Omental fat pad (tissue), 4 donors: ENCODE data around the gene WDCP. TPM values are rescaled to one million over a fixed set of nuclear protein-coding genes. Genes with fewer than 3 reads are reported as not detected.
"Not testable (repeated sequence)": the region's sequence is repeated elsewhere in the genome, so short reads cannot be mapped to it uniquely, and the experiment has no call there.

ENCODE experiments used
- ATAC-seq: fragments of 150-250 bp; one replicate; pipeline ENCODE4 v1.9.1; 2016; ENCODE audit warnings: mild to moderate bottlenecking, moderate library complexity; ENCODE audit not compliant: low FRiP score
- DNase-seq: peaks from one replicate; pipeline ENCODE4 v3.0.0-alpha.2; 2019; ENCODE audit warnings: low spot score
- CTCF ChIP-seq, 3 donors: fragments of 450-650 bp; IDR thresholded peaks; one replicate each; pipeline ENCODE4 v1.5.1; 2016 to 2017; ENCODE audit warnings: antibody characterized with exemption in 3 of 3, mild to moderate bottlenecking in 3 of 3, moderate library complexity in 2 of 3
- total RNA-seq, 4 donors: library from RNA; depleted of rRNA; stranded (reverse); fragments of >200 nt; gene quantifications; one replicate each; pipeline ENCODE4 v1.1.0, GENCODE V29; 2016

WDCP gene
- total RNA-seq, 4 donors from 2014 or later = 3.7 to 7.2 (median 4.1) TPM

DNA sequence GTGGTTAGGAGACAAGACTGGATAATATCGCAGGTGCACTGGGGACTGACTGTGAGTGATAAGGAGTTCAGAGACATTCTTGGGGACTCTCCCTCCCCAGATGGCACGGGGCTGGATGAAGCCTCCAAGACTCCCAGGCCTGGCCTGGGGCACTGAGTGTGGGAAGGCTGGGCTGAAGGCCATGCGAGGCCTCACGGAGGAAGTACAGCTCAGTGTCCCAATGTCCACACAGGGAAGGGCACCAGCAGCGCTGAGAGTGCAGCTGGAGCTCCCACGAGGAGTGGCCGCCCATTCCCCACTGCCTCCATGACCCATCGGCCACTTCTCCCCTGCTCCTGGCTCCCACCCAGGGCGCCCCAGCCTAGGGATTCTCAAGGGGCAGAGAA, 30.8 kb downstream of the WDCP start:
- DNase-seq = no peak
- no peak for TF ChIP-seq CTCF (IDR thresholded peaks at IDR 0.05)
- ATAC-seq = no peak

- no peak for TF ChIP-seq CTCF (IDR thresholded peaks at IDR 0.05)
- ATAC-seq (no peak), DNase-seq (no peak)
Measured at GRCh38 chr2:24015562-24016375, 31.4 kb downstream of the WDCP start.

- not testable (repeated sequence) for DNase-seq, ATAC-seq
Measured at GRCh38 chr2:24014902-24015301, 32.3 kb downstream of the WDCP start.

DNA sequence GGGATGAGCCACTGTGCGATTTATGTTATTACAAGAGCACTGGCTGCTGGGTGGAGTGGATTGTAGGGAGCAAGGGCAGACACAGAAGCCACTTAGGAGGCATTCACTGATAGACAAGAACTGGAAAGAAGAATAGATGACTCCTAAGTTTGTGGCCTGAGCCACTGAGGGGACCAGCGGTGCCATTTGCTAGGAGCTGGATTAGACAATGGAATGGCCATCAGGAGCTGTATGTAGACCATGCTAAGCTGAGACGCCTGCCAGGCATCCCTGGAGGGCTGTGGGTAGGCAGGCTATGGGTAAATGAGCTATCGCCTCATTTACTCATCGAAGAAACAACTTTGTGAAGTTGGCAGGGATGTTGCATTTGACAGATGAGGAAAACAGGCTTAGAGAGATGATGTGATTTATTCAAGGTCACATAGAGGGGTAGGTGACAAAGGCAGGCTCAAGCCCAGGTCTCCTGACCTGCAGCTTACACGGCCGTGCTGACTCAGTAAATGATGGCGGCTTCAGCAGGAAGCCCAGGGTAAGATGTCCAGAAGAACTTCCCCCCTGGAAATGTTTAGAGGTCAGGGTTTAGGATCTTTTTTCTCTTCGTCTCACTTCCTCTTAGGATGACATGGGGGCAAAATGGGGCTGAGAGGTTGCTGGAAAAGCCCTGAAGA, 34.5 kb downstream of the WDCP start:
- no peak for ATAC-seq

GRCh38 chr2:24011250-24012104, 35.7 kb downstream of the WDCP start:
- no peak for DNase-seq
- TF ChIP-seq CTCF (IDR thresholded peaks at IDR 0.05) = no peak
- no peak for ATAC-seq

More for the DNA sequence above, 34.5 kb downstream of the WDCP start:
- TF ChIP-seq CTCF (IDR thresholded peaks at IDR 0.05) = no peak
- DNase-seq = no peak

DNA sequence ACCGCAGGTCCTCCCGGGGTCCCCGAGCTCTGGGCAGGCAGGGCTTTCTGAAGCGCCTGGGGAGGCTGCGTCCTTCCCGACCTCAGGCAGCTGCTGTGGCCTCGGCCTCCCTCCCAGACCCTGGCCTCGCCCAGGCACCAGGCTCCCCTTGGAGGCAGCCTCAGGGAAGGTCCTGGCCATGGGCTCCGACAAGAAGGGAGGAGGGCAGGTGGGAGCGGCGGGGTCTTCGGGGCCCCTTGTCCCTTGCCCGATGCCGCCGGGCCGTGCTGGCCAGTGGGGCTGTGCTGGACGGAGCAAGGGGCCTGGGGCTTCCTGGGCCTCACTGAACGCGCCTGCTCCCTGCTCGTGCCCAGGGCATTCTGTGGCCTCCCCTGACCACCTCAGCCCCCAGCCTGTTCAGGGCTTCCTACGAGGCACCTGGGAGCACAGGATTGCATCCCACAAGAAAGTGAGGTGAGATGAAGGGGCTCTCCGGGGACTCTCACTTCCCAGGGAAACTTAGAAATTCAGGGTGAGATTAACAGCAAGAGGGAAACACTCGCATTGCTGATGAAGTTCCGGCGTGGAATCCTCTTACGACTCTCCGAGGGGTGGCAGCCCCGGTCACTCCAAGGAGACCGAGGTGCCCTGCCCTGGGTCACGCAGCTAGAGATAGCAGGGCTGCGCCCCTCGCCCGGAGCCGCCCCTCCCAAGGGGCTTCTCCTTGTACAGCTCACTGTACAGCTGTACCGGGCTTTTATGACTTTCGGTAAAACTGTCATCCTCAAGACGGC, 36.5 kb downstream of the WDCP start:
- no peak for TF ChIP-seq CTCF (IDR thresholded peaks at IDR 0.05)
- ATAC-seq = no peak

More for the DNA sequence above, 36.5 kb downstream of the WDCP start:
- DNase-seq = no peak
